ENCODE results near the gene UNKL. TPM values are rescaled to one million over a fixed set of nuclear protein-coding genes. Genes with fewer than 3 reads are reported as not detected.

UNKL gene
- total and polyA plus RNA-seq, 3 donors from 2014 or later: 23.7 to 49.9 (median 49.2) TPM

GRCh38 chr16:1355591-1355990 lies 58.9 kb downstream of the UNKL start:
- no peak for TF ChIP-seq POLR2A (IDR thresholded peaks at IDR 0.05)
- TF ChIP-seq CTCF (IDR thresholded peaks at IDR 0.05): no peak
- H3K9me3 ChIP-seq: no peaks in the 10 kb centered on the region
- no peak for DNase-seq
- H3K36me3 ChIP-seq (ENCODE audit: low read depth, missing control alignments): no peaks in the 10 kb centered on the region
- H3K27me3 ChIP-seq: no peaks in the 10 kb centered on the region
- intact Hi-C loops (cut with DNase I; ENCODE audit: low total_unique reads): no loop called here
- H3K27ac ChIP-seq: no peak overlapping the region
- peaks cover 9% of the 10 kb centered on the region for H3K4me1 ChIP-seq
- WGBS, 2 donors: 74 to 82% methylated on average over 12 to 15 of the region's 15 CpGs
- H3K4me3 ChIP-seq: no peak overlapping the region

- no peak overlapping the region for H3K4me3 ChIP-seq
- H3K9me3 ChIP-seq: no peaks in the 10 kb centered on the region
- WGBS, 2 donors: 72 to 83% methylated on average over 49 of the region's 49 CpGs
- TF ChIP-seq POLR2A (IDR thresholded peaks at IDR 0.05) (no peak), CTCF (IDR thresholded peaks at IDR 0.05) (no peak)
- H3K27me3 ChIP-seq: no peaks in the 10 kb centered on the region
- no peaks in the 10 kb centered on the region for H3K36me3 ChIP-seq (ENCODE audit: low read depth, missing control alignments)
- intact Hi-C loops (cut with DNase I; ENCODE audit: low total_unique reads): no loop called here
- peaks cover 10% of the 10 kb centered on the region for H3K4me1 ChIP-seq
- no peak overlapping the region for H3K27ac ChIP-seq
- no peak for DNase-seq
These were observed 59.5 kb downstream of the UNKL start for GRCh38 chr16:1354815-1355540.

GRCh38 chr16:1351582-1352362 lies 62.7 kb downstream of the UNKL start, which contains the start of the genes GNPTG and TSR3:
TSS of gene GNPTG (plus strand) at chr16:1351931. CDS start at chr16:1351966, 35 bp downstream.
TSS of gene TSR3 (minus strand) at chr16:1351878. CDS start at chr16:1351804, 74 bp downstream.
- WGBS, 2 donors: 0 to 1% methylated on average over 7 to 81 of the region's 98 CpGs
- Histone ChIP-seq H3K36me3 (ENCODE audit: low read depth, missing control alignments) (no peaks in the 10 kb centered on the region), H3K27ac (peak within 1 kb of the TSS in 1 of 2 donors; percentile 64), H3K4me3 (peak within 1 kb of the TSS; percentile 90 to 93), H3K9me3 (no peaks in the 10 kb centered on the region), H3K27me3 (no peaks in the 10 kb centered on the region), H3K4me1 (peaks cover 10% of the 10 kb centered on the region)
- intact Hi-C loops (cut with DNase I; ENCODE audit: low total_unique reads): no loop called here
- TF ChIP-seq POLR2A (IDR thresholded peaks at IDR 0.05) (no peak), CTCF (IDR thresholded peaks at IDR 0.05) (peak in 1 of 3 experiments; percentile 32)
- peak; percentile 77 for DNase-seq

GRCh38 chr16:1351215-1351581 lies 63.3 kb downstream of the UNKL start:
- Histone ChIP-seq H3K9me3 (no peaks in the 10 kb centered on the region), H3K27me3 (no peaks in the 10 kb centered on the region), H3K4me3 (peak overlapping the region; percentile 90 to 93), H3K27ac (peak overlapping the region in 1 of 2 donors; percentile 64), H3K4me1 (peaks cover 10% of the 10 kb centered on the region), H3K36me3 (ENCODE audit: low read depth, missing control alignments) (no peaks in the 10 kb centered on the region)
- intact Hi-C loops (cut with DNase I; ENCODE audit: low total_unique reads): no loop called here
- no peak for DNase-seq
- TF ChIP-seq CTCF (IDR thresholded peaks at IDR 0.05): no peak
- TF ChIP-seq POLR2A (IDR thresholded peaks at IDR 0.05): no peak
- WGBS, 2 donors: 1% methylated on average over 32 of the region's 35 CpGs; no CpG with 5 or more reads in 1 of the 2 donors
